ENCODE data around the gene RCBTB2.

The RCBTB2 gene

DNA sequence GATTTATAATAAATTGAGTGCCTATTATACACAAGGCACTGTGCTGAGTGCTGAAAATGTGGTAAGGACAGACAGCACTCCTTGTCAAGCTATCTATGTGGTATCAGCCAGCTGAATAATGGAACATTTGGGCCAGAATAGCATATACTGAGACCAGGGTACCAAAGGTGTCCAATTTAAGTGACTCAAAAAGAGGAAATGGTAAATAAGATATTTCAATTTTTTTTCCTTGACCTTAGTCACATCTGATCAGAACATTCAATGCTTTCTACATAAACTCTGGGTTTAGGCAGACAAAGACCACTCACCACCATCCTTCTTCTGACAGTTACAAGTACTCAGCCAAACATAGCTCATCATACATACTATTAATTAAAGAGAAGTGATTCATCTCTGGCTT, 43.2 kb downstream of the RCBTB2 start:
- Histone ChIP-seq H3K4me1 (peaks cover 72% of the 10 kb centered on the region), H3K9ac (no peak overlapping the region), H3K4me2 (peak overlapping the region; percentile 95), H3K27me3 (no peaks in the 10 kb centered on the region), H3K36me3 (peaks cover 55% of the 10 kb centered on the region), H3K4me3 (0 out of 2 replicates have a peak overlapping the region, but pooled peaks have one; percentile 5), H3K27ac (peak overlapping the region; percentile 94), H4K20me1 (no peaks in the 10 kb centered on the region), H3K9me3 (peaks cover 35% of the 10 kb centered on the region)
- TF ChIP-seq Cebpa-rat (IDR thresholded peaks at IDR 0.05): no peak

DNA sequence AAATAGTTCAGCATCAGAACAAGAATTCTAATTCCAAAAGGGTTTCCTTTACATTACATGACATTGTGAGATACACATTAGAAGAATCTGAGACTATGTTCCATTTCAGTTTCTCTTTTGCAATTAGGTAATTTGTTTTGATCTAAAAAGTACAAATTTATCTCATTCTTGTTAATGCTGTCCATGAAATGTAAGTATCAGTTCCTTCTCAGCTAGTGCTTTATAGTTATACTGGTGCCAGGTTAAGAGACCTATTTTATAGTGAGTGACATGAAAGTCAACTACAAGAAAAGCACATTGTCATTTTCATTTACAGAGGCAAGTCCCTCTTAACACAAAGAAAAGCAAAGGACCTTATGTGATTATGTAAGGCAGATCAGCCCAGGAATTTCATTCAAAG, 43.9 kb downstream of the RCBTB2 start:
- H3K4me1 ChIP-seq: peaks cover 65% of the 10 kb centered on the region
- peak overlapping the region; percentile 95; the same call in 1 of the 2 replicates for H3K4me2 ChIP-seq

DNA sequence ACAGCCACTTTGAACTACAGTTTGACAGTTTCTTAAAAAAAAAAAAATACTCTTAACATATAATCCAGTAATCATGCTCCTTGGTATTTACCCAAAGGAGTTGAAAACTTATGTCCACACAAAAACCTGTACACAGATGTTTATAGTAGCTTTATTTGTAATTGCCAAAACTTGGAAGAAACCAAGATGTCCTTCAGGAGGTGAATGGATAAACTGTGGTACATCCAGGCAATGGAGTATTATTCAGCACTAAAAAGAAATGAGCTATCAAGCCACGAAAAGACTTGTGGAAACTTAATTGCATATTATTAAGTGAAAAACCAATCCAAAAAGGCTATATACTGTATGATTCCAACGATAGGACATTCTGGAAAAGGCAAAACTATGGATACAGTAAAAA, 44.9 kb downstream of the RCBTB2 start:
- Histone ChIP-seq H3K36me3 (peaks cover 67% of the 10 kb centered on the region), H3K9me3 (peaks cover 35% of the 10 kb centered on the region), H3K4me3 (no peak overlapping the region), H4K20me1 (no peaks in the 10 kb centered on the region), H3K9ac (no peak overlapping the region), H3K27ac (no peak overlapping the region), H3K4me1 (peaks cover 55% of the 10 kb centered on the region), H3K4me2 (no peak overlapping the region), H3K27me3 (no peaks in the 10 kb centered on the region)
- no peak for TF ChIP-seq Cebpa-rat (IDR thresholded peaks at IDR 0.05)

More for the DNA sequence above, 43.9 kb downstream of the RCBTB2 start:
- H3K9ac ChIP-seq: no peak overlapping the region
- TF ChIP-seq Cebpa-rat (IDR thresholded peaks at IDR 0.05): no peak
- H4K20me1 ChIP-seq: no peaks in the 10 kb centered on the region
- no peak overlapping the region for H3K4me3 ChIP-seq
- no peaks in the 10 kb centered on the region for H3K27me3 ChIP-seq
- H3K36me3 ChIP-seq: peaks cover 57% of the 10 kb centered on the region
- peak overlapping the region; percentile 94; the same call in 1 of the 2 replicates for H3K27ac ChIP-seq
- H3K9me3 ChIP-seq: peaks cover 35% of the 10 kb centered on the region

DNA sequence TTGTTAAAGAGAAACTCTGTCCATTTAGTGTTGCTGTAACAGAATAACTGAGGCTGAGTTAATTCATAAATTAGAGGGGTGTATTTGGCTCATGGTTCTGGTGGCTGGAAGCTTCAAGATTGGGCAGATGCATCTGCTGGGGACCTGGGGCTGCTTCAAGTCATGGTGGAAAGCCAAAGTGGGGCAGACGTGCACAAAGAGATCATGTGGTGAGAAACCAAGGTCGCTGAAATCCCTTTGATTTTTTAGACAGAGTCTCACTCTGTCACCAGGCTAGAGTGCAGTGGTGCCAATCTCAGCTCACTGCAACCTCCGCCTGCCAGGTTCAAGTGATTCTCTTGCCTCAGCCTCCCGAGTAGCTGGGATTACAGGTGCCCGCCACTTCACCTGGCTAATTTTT, 46.0 kb downstream of the RCBTB2 start:
- Histone ChIP-seq H3K27me3 (no peaks in the 10 kb centered on the region), H4K20me1 (no peaks in the 10 kb centered on the region), H3K27ac (no peak overlapping the region), H3K4me3 (no peak overlapping the region), H3K36me3 (peaks cover 79% of the 10 kb centered on the region), H3K9me3 (peaks cover 35% of the 10 kb centered on the region), H3K4me1 (peaks cover 46% of the 10 kb centered on the region), H3K4me2 (no peak overlapping the region), H3K9ac (no peak overlapping the region)
- no peak for TF ChIP-seq Cebpa-rat (IDR thresholded peaks at IDR 0.05)

DNA sequence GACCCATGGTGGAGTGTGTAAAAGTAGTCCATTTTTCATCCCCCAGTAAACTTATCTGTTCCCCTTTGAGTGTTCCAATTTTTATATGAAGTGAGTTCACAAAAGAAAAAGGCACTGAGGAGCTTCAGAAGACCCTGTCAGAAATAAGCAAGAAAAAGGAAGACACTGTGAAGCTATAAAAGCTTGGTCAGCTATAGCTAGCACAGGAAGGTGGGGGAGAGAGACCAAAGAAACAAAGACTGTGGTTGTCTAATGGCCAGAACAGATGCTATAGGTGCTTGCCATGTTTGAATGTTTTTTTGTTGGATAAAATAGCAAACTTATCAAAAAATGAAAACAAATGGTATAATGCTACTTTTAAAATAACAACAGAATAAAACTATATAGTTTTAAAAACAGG, 46.5 kb downstream of the RCBTB2 start:
- no peaks in the 10 kb centered on the region for H4K20me1 ChIP-seq
- H3K27me3 ChIP-seq: no peaks in the 10 kb centered on the region
- H3K4me1 ChIP-seq: peaks cover 41% of the 10 kb centered on the region
- no peak for TF ChIP-seq Cebpa-rat (IDR thresholded peaks at IDR 0.05)
- no peak overlapping the region for H3K4me3 ChIP-seq
- H3K36me3 ChIP-seq: peaks cover 80% of the 10 kb centered on the region
- H3K4me2 ChIP-seq: no peak overlapping the region
- no peak overlapping the region; the same call in 1 of the 2 replicates for H3K27ac ChIP-seq
- peaks cover 35% of the 10 kb centered on the region for H3K9me3 ChIP-seq
- no peak overlapping the region for H3K9ac ChIP-seq

DNA sequence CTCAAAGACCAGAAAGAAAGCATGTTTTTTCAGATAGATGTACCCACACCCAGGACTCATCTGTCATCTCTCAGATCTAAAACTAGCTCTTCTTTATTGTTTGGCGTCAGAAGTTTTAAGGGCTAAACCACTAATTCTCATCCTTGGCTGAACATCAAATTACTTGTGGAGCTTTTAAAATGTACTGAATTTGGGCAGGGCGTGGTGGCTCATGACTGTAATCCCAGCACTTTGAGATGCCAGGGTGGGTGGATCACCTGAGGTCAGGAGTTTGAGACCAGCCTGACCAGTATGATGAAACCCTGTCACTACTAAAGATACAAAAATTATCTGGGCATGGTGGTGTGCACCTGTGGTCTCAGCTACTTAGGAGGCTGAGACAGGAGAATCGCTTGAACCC, 47.4 kb downstream of the RCBTB2 start:
- Histone ChIP-seq H3K4me3 (no peak overlapping the region), H4K20me1 (no peaks in the 10 kb centered on the region), H3K4me2 (no peak overlapping the region), H3K4me1 (peaks cover 32% of the 10 kb centered on the region), H3K9me3 (peaks cover 35% of the 10 kb centered on the region), H3K9ac (no peak overlapping the region), H3K36me3 (peaks cover 85% of the 10 kb centered on the region), H3K27me3 (no peaks in the 10 kb centered on the region), H3K27ac (no peak overlapping the region)
- no peak for TF ChIP-seq Cebpa-rat (IDR thresholded peaks at IDR 0.05)

DNA sequence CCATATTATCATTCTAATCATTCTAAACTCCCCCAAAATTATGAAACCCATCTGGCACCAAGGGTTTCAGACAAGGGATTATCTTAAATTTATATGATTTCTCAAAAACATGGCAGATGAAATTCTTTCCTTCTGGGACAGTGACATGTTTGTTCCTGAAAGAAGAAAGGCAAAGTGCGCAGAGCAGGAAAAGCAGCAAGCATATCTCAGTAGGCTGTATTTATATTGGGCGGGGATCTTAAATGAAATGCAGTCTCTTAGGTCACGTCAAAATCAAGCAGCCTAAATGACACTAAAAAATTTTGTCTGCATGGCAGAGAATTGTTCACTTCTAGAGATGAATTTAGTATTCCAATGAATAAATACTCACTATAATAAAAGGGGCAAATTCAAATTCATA, 49.3 kb downstream of the RCBTB2 start:
- no peak overlapping the region for H3K4me2 ChIP-seq
- H3K9ac ChIP-seq: no peak overlapping the region
- H3K27ac ChIP-seq: no peak overlapping the region
- no peaks in the 10 kb centered on the region for H4K20me1 ChIP-seq
- no peak overlapping the region for H3K4me3 ChIP-seq
- H3K36me3 ChIP-seq: peaks cover 84% of the 10 kb centered on the region
- no peaks in the 10 kb centered on the region for H3K27me3 ChIP-seq
- H3K4me1 ChIP-seq: peaks cover 13% of the 10 kb centered on the region
- peaks cover 34% of the 10 kb centered on the region for H3K9me3 ChIP-seq
- no peak for TF ChIP-seq Cebpa-rat (IDR thresholded peaks at IDR 0.05)

DNA sequence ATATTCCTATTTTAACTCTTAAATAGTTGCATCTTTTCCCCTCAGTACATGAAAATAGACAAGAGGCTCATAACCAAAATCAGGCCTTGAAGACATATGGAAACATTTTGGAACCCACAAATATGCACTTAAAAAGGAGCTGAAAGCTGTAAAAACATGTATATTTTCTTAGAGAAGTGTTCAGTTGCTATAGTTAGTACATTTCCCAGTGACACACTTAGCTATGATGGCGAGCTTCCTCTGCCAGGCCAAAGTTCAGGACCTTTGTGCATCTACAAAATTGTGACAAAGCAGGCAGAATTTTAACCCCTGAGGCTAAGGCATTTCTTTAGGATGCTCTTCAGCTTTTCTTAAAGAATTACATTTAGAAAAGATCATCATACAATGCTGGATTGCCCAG, 54.5 kb downstream of the RCBTB2 start:
- no peak for TF ChIP-seq Cebpa-rat (IDR thresholded peaks at IDR 0.05)
- Histone ChIP-seq H3K4me1 (peaks cover 21% of the 10 kb centered on the region; the same call in 1 of the 2 replicates), H4K20me1 (no peaks in the 10 kb centered on the region), H3K4me3 (no peak overlapping the region), H3K4me2 (no peak overlapping the region), H3K36me3 (peaks cover 71% of the 10 kb centered on the region), H3K9ac (no peak overlapping the region), H3K27me3 (no peaks in the 10 kb centered on the region), H3K9me3 (no peaks in the 10 kb centered on the region), H3K27ac (no peak overlapping the region)

DNA sequence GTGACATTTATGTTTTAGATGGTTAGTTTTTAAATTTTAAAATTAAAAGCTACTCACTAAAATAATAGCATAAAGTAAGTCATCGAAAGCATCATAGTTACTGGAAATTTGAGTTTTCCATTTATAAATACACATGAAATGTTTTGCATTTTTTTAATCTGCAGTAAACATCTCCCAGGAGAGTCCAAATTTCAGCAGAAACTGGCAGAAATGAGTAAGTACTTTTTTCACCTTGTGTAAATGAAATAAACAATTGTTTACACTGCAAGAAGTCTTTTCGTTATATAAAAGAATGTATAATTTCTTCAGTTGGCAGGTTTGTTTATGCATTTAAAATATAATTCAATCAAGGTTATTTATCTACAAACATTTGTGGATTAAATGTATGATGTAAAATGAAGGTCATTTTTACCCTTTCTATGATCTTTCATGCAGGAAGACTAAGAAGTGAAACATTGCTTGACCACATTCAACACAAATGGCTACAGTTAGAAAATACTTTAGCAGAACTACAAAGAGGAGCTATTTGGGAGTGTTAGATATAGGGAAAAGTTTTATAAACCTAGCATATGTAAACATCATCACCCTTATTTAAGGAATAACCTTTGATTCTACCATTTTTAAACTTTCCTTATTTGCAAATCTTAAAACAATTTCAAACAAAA, 55.6 kb downstream of the RCBTB2 start:
- Histone ChIP-seq H3K36me3 (peaks cover 67% of the 10 kb centered on the region), H3K9me3 (no peaks in the 10 kb centered on the region), H3K4me3 (no peak overlapping the region), H3K27me3 (no peaks in the 10 kb centered on the region), H3K4me2 (0 out of 2 replicates have a peak overlapping the region, but pooled peaks have one; percentile 5), H3K4me1 (peaks cover 21% of the 10 kb centered on the region; the same call in 1 of the 2 replicates), H3K9ac (no peak overlapping the region), H4K20me1 (no peaks in the 10 kb centered on the region), H3K27ac (no peak overlapping the region)
- no peak for TF ChIP-seq Cebpa-rat (IDR thresholded peaks at IDR 0.05)

DNA sequence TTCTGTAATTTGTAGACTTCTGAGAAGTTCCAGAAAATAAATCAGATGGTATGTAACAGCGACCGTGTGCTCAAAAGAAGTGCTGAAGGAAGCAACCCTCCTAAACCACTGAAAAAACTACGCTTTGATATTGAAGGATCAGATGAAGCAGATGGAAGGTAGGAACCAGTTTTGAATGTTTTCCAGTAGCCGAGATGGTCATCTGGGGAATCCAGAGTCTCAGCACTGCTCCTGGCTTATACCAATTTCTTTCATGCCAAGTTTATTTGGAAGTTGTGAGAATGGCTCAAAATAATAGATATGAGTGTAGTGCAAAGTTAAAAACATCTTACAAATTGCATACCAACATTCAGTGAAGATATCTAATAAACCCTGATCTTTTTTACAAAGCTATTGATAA, 56.2 kb downstream of the RCBTB2 start:
- H3K4me1 ChIP-seq: peaks cover 21% of the 10 kb centered on the region; the same call in 1 of the 2 replicates
- H3K9me3 ChIP-seq: no peaks in the 10 kb centered on the region
- TF ChIP-seq Cebpa-rat (IDR thresholded peaks at IDR 0.05): no peak
- H3K4me3 ChIP-seq: no peak overlapping the region
- no peaks in the 10 kb centered on the region for H3K27me3 ChIP-seq
- no peak overlapping the region for H3K9ac ChIP-seq
- no peaks in the 10 kb centered on the region for H4K20me1 ChIP-seq
- no peak overlapping the region for H3K4me2 ChIP-seq
- H3K36me3 ChIP-seq: peaks cover 67% of the 10 kb centered on the region
- H3K27ac ChIP-seq: no peak overlapping the region
